ENCODE measurements around the gene C10orf95. TPM values are rescaled to one million over a fixed set of nuclear protein-coding genes. Genes with fewer than 3 reads are reported as not detected.

Gene C10orf95
- total and polyA plus RNA-seq, 2 donors (not counting 3 experiments of a cell fraction or from before 2014, with no cell fraction given) = 0.08 TPM; not detected in 1

DNA sequence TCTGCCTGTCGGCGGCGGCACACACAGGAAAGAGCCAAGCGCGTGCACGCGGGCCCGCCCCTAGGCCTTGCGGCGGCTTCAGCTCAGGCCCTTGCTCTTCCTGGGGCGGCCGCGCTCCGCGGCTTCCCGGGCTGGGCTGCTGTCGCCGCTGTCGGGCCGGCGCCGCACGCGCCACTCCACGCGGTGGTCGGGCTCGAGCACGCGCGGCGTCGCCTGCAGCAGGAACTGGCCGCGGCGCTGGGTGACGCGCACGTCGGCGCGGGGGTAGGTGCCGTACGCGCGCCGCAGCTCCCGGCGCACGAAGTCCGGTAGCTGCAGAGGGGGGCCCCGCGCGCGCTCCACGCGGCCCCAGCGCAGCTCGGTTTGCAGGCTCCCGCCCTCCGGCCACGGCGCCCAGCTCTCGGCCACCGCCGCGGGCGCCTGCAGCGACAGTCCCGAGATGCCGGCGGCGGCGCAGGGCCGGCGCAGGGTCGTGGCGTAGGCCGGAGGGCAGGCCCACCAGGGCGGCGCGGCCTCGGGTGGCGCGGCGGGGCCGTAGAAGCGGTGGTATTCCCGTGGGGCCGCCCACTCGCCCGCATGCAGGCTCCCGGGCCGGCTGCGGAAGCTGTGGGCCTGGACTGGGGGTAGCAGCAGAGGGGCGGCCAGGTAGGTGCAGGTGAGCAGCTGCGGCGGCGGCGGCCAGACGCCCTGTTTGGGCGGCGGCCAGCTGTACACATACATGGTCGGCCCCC, 804 bp downstream of the C10orf95 start:
- DNase-seq (ENCODE audit: low read depth, low spot score) (peak; percentile 70), FAIRE-seq (peak; percentile 71)
- Histone ChIP-seq H3K9me3 (replicated peaks; ENCODE audit: control insufficient read depth, insufficient read depth, low read length) (no peaks in the 10 kb centered on the region), H2AFZ (ENCODE audit: low read depth, low read length) (peak overlapping the region; percentile 98), H3K27ac (ENCODE audit: insufficient read depth, low read depth, low read length) (no peak overlapping the region), H3K4me1 (ENCODE audit: control insufficient read depth, extremely low read depth, insufficient read depth, low read length) (peaks cover 3% of the 10 kb centered on the region), H3K4me2 (ENCODE audit: insufficient read depth, low read length) (peak overlapping the region; percentile 97), H3K27me3 (ENCODE audit: control insufficient read depth in 2 of 2, insufficient read depth in 2 of 2, low read length in 2 of 2) (no peaks in the 10 kb centered on the region), H3K9ac (replicated peaks; ENCODE audit: extremely low read depth, insufficient read depth, low read length) (peak overlapping the region; percentile 64), H3K4me3 (replicated peaks in 1 of 3; ENCODE audit: insufficient read depth in 1 of 3, low read depth in 1 of 3, low read length in 3 of 3) (peak overlapping the region; percentile 61 to 81 (median 69)), H3K36me3 (ENCODE audit: control insufficient read depth in 2 of 2, extremely low read depth in 1 of 2, insufficient read depth in 2 of 2, low read length in 2 of 2) (no peaks in the 10 kb centered on the region), H3K79me2 (ENCODE audit: control insufficient read depth, insufficient read depth, low read length) (no peaks in the 10 kb centered on the region), H4K20me1 (replicated peaks; ENCODE audit: control insufficient read depth, extremely low read depth, insufficient read depth, low read length) (no peaks in the 10 kb centered on the region), H3K9me1 (replicated peaks; ENCODE audit: control insufficient read depth, extremely low read depth, insufficient read depth, low read length) (no peaks in the 10 kb centered on the region)
- intact Hi-C loops (cut with micrococcal nuclease) = loop anchor here (1.0 kb wide), 1 partner anchor 29 kb away; no protein-coding TSS in a partner anchor
- BruUV-seq (replicated peaks) = no TSS peak
- TF ChIP-seq EZH2 (IDR thresholded peaks at IDR 0.05; ENCODE audit: borderline replicate concordance, low read depth, low read length, severe bottlenecking) = no peak
- TF ChIP-seq, protein P1, sequence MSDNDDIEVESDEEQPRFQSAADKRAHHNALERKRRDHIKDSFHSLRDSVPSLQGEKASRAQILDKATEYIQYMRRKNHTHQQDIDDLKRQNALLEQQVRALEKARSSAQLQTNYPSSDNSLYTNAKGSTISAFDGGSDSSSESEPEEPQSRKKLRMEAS (IDR thresholded peaks at IDR 0.05; ENCODE audit: insufficient read depth, insufficient read length) = peak; percentile 38
- TF ChIP-seq, protein P2, sequence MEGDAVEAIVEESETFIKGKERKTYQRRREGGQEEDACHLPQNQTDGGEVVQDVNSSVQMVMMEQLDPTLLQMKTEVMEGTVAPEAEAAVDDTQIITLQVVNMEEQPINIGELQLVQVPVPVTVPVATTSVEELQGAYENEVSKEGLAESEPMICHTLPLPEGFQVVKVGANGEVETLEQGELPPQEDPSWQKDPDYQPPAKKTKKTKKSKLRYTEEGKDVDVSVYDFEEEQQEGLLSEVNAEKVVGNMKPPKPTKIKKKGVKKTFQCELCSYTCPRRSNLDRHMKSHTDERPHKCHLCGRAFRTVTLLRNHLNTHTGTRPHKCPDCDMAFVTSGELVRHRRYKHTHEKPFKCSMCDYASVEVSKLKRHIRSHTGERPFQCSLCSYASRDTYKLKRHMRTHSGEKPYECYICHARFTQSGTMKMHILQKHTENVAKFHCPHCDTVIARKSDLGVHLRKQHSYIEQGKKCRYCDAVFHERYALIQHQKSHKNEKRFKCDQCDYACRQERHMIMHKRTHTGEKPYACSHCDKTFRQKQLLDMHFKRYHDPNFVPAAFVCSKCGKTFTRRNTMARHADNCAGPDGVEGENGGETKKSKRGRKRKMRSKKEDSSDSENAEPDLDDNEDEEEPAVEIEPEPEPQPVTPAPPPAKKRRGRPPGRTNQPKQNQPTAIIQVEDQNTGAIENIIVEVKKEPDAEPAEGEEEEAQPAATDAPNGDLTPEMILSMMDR (IDR thresholded peaks at IDR 0.05; ENCODE audit: extremely low read depth in 1 of 2, insufficient read depth in 1 of 2, low read depth in 1 of 2, low read length in 2 of 2) = no peak
- TF ChIP-seq JUN (IDR thresholded peaks at IDR 0.05; ENCODE audit: borderline replicate concordance, insufficient read depth, insufficient read length, low read depth) = no peak
- TF ChIP-seq MYC (IDR thresholded peaks at IDR 0.05; ENCODE audit: low read depth, low read length) = peak; percentile 13
- TF ChIP-seq GATA2 (IDR thresholded peaks at IDR 0.05; ENCODE audit: insufficient read depth, insufficient read length, low read depth, low read length) = no peak
- TF ChIP-seq POLR2AphosphoS5 (IDR thresholded peaks at IDR 0.05; ENCODE audit: insufficient read depth, low read depth, low read length) = peak; percentile 93
- TF ChIP-seq POLR2A (IDR thresholded peaks at IDR 0.05; ENCODE audit: low read depth, low read length) = peak; percentile 79
- no peak for TF ChIP-seq FOS (IDR thresholded peaks at IDR 0.05; ENCODE audit: borderline replicate concordance, insufficient read depth, low read length)
- ChIA-PET CTCF (interaction anchor here (0.7 to 2.9 kb wide), 7 partner anchors 11 to 281 kb away, joined by 3 to 17 read pairs (median 5); partner anchors contain the start of gene CUEDC2), POLR2A (no interaction called here)
- dilution Hi-C loops (cut with MboI; ENCODE audit: extremely low pct_ligation_motif_present, low sequenced_read_pairs) = no loop called here
